Renal cortical epithelial cell (primary cell): ENCODE data around the gene ZCCHC12. TPM values are rescaled to one million over a fixed set of nuclear protein-coding genes. Genes with fewer than 3 reads are reported as not detected.

ENCODE experiments used
- DNase-seq: peaks from one replicate; pipeline ENCODE4 v3.0.0-alpha.2; 2011; ENCODE audit warnings: low read depth
- total RNA-seq: library from RNA; depleted of rRNA; stranded (reverse); fragments of >200 nt; gene quantifications from 2 replicates; pipeline ENCODE4 v1.2.3, GENCODE V29; 2014

ZCCHC12 gene
- total RNA-seq, 1 donor from 2014 or later: 0.05 TPM

- DNase-seq: no peak
Measured at GRCh38 chrX:118867251-118867650, 43.6 kb downstream of the ZCCHC12 start.

- peak; percentile 88 for DNase-seq
Measured at GRCh38 chrX:118872102-118872566, 48.5 kb downstream of the ZCCHC12 start.

Other genes starting within 250 kb of the ZCCHC12 start
- 39.9 and 57.3 TPM in 2 replicates for gene IL13RA1, start 96.2 kb upstream of the ZCCHC12 start, total RNA-seq
- gene LONRF3, start 150.8 kb downstream of the ZCCHC12 start, total RNA-seq: 7.2 and 10.4 TPM in 2 replicates
- gene CT47C1, start 249.2 kb downstream of the ZCCHC12 start, total RNA-seq: not detected in 2 replicates